Retina (tissue), 1 donor: ENCODE measurements around the gene DAGLA.

Experiments
- DNase-seq: peaks from one replicate; pipeline ENCODE4 v3.0.0-alpha.2; 2016

DAGLA gene

GRCh38 chr11:61711498-61711897 lies 31.3 kb downstream of the DAGLA start:
- DNase-seq = peak; percentile 54

GRCh38 chr11:61712314-61712713 lies 32.1 kb downstream of the DAGLA start:
- DNase-seq = no peak

- DNase-seq = no peak
These were observed 32.7 kb downstream of the DAGLA start for GRCh38 chr11:61712846-61713245.

GRCh38 chr11:61713464-61713863 lies 33.3 kb downstream of the DAGLA start:
- DNase-seq = no peak

GRCh38 chr11:61713906-61714305 lies 33.7 kb downstream of the DAGLA start:
- DNase-seq = no peak

GRCh38 chr11:61714316-61714715 lies 34.1 kb downstream of the DAGLA start:
- DNase-seq = no peak

- DNase-seq = no peak
These were observed 34.7 kb downstream of the DAGLA start for GRCh38 chr11:61714916-61715315.

- no peak for DNase-seq
These were observed 35.7 kb downstream of the DAGLA start for GRCh38 chr11:61715867-61716266.

- no peak for DNase-seq
These were observed 36.5 kb downstream of the DAGLA start for GRCh38 chr11:61716478-61717285.

- DNase-seq = no peak
These were observed 37.3 kb downstream of the DAGLA start for GRCh38 chr11:61717286-61718033.

GRCh38 chr11:61718046-61718531 lies 37.9 kb downstream of the DAGLA start:
- peak; percentile 47 for DNase-seq

- peak; percentile 86 for DNase-seq
These were observed 38.6 kb downstream of the DAGLA start for GRCh38 chr11:61718621-61719302.

GRCh38 chr11:61719978-61720377 lies 39.8 kb downstream of the DAGLA start:
- DNase-seq = no peak

GRCh38 chr11:61720597-61720996 lies 40.4 kb downstream of the DAGLA start:
- DNase-seq = no peak

- no peak for DNase-seq
These were observed 44.2 kb downstream of the DAGLA start for GRCh38 chr11:61724437-61724836.

GRCh38 chr11:61725781-61726231 lies 45.6 kb downstream of the DAGLA start:
- no peak for DNase-seq

GRCh38 chr11:61726775-61727174 lies 46.6 kb downstream of the DAGLA start:
- no peak for DNase-seq

GRCh38 chr11:61727401-61727811 lies 47.2 kb downstream of the DAGLA start:
- DNase-seq = no peak

GRCh38 chr11:61728066-61728939 lies 48.1 kb downstream of the DAGLA start:
- no peak for DNase-seq

GRCh38 chr11:61728940-61729219 lies 48.7 kb downstream of the DAGLA start:
- no peak for DNase-seq

- DNase-seq = no peak
These were observed 50.2 kb downstream of the DAGLA start for GRCh38 chr11:61730240-61730994.
